GM19395 (cell line): ENCODE data around the gene PCSK4.

ENCODE experiments used
- ATAC-seq: cut with Tn5 transposase; IDR thresholded peaks from one replicate; pipeline ENCODE4 v1.9.1; 2021; ENCODE audit warnings: mild to moderate bottlenecking, moderate library complexity; ENCODE audit not compliant: unreplicated experiment

The PCSK4 gene

DNA sequence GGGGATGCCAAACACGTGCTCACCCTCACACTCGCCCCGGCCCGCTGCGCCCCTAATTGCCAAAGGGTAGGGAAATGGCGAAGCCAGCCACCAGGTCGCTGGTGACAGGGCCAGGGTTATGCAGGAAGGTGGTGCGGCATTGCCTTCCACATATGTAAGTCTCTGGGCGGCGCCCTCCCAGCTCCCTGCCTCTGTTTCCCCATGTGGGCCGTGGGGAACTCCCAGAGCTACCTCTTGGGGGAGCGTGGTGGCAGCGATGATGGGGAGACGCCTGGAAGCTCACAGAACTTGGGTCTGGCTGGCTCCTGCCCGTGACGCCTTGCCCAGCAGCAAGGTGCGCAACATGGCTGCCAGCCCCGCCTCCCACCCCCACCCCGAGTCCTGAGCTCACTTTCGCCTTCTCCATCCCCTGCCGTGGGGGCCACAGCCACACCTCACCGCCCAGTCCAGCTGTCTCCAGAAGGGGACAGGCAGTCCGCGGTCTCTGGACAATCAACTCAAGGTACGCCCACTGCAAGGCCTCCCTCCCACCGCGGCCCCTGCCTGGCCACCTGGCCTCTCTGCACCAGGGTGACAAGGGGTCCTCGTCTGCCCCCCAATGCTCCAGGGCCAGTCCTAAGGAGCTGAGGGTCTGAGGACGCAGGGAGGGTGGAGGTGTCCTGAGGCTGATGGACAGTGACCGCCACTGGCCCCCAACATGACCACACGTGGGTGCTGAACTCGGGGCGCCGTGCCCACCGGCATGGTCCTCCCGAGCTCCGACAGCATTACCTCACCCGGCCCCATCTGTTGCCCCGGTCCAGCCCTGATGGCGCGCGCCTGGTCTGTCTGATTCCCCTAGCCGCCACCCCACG is 17.7 kb downstream of the PCSK4 start:
- no peak for ATAC-seq

DNA sequence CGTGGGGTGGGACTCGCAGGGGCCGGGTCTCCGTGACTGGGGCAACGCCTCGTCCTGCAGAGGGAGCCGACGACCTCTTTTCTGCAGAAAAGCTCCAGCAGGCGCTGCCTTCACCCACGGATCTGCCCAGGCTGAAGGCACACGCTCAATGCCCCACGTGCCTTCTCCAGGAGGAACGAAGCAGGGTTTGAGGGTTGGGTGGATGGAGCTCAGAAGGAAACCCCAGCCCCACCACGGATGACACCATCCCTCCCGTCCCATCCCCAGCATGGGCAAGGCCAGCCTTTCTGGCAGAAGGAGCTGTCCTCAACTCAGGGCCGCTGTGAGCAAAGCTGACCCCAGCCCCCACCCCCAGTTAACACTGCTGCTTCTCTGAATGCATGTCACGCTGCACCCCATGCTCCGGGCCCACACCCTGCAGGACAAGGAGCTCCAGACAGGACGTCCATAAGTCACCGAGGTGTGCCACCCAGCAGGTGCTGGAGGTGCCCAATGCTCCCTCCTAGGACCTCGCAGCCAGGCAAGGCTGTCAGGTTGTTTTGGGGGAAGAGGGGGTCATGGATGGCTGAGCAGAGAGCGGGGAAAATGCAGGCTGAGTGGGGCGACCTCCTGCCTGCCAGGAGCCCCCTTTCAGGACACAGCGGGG is 18.5 kb downstream of the PCSK4 start:
- ATAC-seq: no peak

DNA sequence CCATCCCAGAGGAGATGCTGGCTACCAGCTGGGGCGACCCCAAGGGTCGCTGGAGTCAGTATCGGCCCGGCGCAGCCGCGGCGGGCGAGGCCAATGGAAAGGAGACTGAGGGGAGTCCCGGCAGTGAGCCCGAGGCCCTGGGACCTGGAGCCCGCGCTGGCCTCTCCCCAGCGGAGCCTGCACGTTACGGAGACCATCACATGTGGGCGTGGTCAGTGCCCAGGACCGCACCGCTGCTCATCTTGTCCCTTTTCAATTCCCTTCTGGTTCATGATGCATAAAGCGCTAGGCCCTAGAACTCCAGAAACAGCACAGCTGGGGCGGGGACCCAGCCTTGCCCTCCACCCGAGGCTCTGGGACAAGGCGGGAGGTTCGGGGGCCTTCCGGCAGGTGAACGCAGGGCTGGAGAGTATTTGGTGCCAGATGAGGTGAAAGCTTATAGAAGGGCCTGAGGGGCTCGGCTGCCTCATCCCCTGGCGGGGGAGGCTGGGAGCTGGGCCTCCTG is 19.1 kb downstream of the PCSK4 start:
- ATAC-seq: no peak

DNA sequence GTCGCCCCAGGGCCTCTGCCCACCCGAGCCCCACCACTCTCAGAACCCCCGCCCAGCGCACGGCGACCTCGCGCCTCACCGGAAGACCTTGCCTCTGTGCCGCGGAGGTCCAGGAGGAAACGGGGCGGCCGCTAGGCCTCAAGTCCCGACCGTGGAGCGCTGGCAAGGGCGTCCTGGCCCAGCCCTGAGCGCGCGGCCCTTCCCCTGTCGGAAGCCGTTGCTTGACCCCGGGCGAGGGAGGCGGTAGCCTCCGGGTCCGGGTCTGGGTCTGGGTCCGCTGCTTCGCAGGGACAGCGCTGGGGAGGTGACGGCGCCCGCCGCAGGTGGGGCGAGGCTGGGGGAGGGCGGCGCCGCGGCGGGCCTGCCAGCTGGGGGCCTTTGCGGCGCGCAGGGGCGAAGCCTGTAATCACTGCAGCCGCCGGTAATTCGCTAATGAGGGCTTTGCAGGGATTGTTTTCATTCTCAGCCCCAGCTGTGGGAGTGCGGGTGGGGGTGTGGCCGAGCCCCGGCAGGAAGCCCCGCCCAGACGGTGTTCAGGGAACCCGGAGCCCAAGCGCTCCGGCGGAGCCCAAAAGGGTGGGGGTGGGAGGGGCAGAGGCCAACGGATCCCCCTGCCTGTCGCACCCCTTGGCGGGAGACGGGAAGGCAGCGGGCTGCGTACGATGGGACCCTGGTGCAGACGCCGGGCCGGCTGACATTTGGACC is 19.7 kb downstream of the PCSK4 start:
- no peak for ATAC-seq

DNA sequence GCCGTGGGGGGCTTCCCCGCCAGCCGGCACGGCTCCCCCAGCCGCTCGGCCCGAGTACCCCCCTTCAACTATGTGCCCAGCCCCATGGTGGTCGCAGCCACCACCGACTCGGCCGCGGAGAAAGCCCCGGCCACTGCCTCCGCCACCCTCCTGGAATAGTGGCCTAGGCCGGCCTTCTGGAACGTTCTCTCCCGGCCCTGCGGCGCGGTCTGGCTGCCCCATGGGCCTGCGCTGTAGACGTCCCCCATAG is 20.2 kb downstream of the PCSK4 start:
- ATAC-seq: no peak

DNA sequence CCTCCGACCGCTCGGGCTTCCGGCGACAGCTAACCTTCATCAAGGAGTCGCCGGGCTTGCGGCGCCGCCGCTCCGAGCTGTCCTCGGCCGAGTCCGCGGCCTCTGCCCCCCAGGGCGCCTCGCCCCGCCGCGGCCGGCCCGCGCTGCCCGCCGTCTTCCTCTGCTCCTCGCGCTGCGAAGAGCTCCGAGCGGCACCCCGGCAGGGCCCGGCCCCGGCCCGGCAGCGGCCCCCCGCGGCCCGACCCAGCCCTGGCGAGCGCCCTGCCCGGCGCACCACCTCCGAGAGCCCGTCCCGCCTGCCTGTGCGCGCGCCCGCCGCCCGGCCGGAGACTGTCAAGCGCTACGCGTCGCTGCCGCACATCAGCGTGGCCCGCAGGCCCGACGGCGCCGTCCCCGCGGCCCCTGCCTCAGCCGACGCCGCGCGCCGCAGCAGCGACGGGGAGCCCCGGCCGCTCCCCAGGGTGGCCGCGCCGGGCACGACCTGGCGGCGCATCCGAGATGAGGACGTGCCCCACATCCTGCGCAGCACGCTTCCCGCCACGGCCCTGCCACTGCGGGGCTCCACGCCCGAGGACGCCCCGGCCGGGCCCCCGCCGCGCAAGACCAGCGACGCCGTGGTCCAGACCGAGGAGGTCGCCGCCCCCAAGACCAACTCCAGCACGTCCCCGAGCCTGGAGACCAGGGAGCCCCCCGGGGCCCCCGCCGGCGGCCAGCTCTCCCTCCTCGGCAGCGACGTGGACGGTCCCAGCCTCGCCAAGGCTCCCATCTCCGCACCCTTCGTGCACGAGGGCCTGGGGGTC is 20.7 kb downstream of the PCSK4 start:
- ATAC-seq: no peak

DNA sequence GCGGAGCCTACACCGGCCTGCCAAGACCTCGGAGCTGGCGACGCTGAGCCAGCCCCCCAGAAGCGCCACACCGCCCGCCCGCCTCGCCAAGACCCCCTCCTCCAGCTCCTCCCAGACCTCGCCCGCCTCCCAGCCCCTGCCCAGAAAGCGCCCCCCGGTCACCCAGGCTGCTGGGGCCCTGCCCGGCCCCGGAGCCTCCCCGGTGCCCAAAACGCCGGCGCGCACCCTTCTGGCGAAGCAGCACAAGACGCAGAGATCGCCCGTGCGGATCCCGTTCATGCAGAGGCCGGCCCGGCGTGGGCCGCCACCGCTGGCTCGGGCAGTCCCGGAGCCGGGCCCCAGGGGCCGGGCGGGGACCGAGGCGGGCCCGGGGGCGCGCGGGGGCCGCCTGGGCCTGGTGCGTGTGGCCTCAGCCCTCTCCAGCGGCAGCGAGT is 21.3 kb downstream of the PCSK4 start:
- ATAC-seq: no peak

DNA sequence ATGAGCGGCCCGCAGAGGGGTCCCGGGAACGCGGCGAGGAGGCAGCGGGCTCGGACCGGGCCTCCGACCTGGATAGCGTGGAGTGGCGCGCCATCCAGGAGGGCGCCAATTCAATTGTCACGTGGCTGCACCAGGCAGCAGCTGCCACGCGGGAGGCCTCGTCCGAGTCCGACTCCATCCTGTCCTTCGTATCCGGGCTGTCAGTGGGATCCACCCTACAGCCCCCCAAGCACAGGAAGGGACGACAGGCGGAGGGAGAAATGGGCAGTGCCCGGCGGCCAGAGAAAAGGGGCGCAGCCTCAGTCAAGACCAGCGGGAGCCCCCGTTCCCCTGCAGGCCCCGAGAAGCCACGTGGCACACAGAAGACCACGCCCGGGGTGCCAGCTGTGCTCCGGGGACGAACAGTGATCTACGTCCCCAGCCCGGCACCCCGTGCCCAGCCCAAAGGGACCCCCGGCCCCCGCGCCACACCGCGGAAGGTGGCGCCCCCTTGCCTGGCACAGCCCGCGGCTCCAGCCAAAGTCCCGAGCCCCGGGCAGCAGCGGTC is 21.8 kb downstream of the PCSK4 start:
- ATAC-seq: no peak

DNA sequence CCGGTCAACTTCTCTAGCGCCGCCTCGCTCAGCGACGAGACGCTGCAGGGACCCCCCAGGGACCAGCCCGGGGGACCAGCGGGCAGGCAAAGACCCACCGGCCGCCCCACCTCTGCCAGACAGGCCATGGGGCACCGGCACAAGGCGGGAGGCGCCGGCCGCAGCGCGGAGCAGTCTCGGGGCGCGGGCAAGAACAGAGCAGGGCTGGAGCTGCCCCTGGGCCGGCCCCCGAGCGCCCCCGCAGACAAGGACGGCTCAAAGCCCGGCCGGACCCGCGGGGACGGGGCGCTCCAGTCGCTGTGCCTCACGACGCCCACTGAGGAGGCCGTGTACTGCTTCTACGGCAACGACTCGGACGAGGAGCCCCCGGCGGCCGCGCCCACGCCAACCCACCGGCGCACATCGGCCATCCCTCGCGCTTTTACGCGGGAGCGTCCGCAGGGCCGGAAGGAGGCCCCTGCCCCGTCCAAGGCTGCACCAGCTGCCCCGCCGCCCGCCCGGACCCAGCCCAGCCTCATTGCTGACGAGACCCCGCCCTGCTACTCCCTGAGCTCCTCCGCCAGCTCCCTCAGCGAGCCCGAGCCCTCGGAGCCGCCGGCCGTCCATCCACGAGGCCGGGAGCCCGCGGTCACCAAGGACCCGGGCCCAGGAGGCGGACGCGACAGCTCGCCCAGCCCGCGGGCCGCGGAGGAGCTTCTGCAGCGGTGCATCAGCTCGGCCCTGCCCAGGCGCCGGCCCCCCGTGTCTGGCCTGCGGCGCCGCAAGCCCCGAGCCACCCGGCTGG is 22.5 kb downstream of the PCSK4 start:
- ATAC-seq: no peak

DNA sequence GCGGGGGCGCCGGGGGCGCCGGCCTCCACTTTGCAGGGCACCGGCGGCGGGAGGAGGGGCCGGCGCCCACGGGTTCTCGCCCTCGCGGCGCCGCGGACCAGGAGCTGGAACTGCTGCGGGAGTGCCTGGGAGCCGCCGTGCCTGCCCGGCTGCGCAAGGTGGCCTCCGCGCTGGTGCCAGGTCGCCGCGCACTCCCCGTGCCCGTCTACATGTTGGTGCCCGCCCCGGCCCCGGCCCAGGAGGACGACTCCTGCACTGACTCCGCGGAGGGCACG is 23.0 kb downstream of the PCSK4 start:
- ATAC-seq: no peak

DNA sequence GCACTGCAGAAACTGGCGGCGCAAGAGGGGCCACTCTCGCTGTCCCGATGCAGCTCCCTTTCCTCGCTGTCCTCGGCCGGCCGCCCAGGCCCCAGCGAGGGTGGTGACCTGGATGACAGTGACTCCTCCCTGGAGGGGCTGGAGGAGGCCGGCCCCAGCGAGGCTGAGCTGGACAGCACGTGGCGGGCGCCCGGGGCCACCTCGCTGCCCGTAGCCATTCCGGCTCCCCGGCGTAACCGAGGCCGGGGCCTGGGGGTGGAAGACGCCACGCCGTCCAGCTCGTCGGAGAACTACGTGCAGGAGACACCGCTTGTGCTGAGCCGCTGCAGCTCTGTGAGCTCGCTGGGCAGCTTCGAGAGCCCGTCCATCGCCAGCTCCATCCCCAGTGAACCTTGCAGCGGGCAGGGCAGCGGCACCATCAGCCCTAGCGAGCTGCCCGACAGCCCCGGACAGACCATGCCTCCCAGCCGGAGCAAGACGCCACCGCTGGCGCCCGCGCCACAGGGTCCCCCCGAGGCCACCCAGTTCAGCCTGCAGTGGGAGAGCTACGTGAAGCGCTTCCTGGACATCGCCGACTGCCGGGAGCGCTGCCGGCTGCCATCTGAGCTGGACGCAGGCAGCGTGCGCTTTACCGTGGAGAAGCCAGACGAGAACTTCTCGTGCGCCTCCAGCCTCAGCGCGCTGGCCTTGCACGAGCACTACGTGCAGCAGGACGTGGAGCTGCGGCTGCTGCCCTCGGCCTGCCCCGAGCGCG is 23.5 kb downstream of the PCSK4 start:
- no peak for ATAC-seq

DNA sequence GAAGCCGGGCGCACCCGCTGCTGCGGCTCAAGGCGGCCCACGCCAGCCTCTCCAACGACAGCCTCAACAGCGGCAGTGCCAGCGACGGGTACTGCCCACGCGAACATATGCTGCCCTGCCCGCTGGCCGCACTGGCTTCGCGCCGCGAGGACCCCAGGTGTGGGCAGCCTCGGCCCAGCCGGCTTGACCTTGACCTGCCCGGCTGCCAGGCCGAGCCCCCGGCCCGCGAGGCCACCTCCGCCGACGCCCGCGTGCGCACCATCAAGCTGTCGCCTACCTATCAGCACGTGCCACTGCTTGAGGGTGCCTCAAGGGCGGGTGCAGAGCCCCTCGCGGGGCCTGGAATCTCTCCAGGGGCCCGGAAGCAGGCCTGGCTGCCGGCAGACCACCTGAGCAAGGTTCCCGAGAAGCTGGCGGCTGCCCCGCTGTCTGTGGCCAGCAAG is 24.1 kb downstream of the PCSK4 start:
- no peak for ATAC-seq

DNA sequence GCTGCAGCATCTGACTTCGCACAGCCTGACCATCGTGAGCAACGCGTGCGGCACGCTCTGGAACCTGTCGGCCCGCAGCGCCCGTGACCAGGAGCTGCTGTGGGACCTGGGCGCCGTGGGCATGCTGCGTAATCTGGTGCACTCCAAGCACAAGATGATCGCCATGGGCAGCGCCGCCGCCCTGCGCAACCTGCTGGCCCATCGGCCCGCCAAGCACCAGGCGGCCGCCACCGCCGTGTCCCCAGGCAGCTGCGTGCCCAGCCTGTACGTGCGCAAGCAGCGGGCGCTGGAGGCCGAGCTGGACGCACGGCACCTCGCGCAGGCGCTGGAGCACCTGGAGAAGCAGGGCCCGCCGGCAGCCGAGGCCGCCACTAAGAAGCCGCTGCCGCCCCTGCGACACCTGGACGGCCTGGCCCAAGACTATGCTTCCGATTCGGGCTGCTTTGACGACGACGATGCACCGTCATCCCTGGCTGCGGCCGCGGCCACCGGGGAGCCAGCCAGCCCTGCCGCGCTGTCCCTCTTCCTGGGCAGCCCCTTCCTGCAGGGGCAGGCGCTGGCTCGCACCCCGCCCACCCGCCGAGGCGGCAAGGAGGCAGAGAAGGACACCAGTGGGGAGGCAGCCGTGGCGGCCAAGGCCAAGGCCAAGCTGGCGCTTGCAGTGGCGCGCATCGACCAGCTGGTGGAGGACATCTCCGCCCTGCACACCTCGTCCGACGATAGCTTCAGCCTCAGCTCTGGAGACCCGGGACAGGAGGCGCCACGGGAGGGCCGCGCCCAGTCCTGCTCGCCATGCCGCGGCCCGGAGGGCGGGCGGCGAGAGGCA is 24.7 kb downstream of the PCSK4 start:
- no peak for ATAC-seq

DNA sequence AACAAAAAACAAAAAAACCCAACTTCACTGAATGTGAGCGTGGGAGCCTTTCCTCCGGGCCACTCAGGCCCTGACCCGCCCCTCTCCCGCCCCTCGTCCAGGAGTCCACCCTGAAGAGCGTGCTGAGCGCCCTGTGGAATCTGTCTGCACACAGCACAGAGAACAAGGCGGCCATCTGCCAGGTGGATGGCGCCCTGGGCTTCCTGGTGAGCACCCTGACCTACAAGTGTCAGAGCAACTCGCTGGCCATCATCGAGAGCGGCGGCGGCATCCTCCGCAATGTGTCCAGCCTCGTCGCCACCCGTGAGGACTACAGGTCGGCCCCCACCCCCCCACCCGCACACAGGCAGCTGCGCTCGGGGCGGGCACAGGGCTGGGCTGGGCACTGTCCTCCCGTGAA is 28.3 kb downstream of the PCSK4 start:
- no peak for ATAC-seq

DNA sequence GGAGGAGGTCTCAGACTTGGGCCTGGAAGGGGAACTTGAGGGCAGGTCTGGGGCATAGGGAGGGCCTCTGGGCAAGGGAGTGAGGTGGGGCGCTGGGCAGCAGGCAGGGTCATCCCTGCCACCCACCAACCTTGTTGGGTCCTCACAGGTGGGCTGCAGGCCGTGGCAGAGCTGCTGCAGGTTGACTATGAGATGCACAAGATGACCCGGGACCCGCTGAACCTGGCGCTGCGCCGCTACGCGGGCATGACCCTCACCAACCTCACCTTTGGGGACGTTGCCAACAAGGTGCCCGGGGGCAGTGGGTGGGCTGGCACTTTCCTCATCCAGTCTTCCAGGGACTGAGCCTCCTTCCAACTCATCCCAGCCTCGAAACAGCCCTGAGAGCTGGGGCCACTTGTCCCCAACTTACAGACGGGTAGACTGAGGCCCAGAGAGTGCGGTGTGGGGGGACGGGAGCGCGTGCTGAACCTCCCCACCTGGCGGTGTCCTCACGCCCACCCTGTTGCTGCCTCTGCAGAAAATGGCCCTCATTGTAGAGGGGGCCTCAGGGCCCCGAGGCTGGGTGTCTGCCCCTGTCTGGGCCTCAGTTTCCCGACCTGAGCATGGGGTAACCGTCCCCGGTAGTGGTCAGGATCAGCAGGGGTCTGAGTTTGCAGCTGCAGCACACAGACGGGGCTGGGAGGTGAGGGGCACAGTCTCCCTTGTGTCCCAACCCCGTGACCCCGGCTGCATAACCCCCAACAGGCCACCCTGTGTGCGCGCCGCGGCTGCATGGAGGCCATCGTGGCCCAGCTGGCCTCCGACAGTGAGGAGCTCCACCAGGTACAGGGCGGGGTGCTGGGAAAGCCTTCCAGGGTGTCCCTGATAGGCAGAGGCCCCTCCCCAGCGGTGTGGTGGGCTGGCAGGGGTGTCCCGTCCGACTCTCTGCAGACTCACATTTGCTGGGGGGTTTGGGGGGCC is 29.8 kb downstream of the PCSK4 start:
- no peak for ATAC-seq

DNA sequence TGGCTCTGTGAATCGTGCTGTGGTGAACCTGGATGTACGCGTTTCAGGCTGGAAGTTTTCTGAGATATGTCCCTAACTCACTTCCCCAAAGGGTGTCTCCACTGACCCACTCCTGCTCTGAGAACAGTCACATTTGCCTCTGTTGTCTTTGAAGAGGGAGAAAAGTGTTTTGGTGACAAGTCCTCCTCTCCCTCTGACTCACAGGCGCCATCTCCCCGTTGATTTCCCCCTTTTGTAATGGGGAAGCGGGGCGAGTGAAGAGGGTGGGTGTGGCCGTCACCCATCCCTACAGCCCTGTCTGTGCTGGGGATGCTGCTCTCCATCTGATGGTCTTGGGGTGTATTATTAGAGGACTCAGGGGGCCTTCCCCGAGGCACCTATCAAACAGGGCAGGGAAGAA is 30.7 kb downstream of the PCSK4 start:
- no peak for ATAC-seq

DNA sequence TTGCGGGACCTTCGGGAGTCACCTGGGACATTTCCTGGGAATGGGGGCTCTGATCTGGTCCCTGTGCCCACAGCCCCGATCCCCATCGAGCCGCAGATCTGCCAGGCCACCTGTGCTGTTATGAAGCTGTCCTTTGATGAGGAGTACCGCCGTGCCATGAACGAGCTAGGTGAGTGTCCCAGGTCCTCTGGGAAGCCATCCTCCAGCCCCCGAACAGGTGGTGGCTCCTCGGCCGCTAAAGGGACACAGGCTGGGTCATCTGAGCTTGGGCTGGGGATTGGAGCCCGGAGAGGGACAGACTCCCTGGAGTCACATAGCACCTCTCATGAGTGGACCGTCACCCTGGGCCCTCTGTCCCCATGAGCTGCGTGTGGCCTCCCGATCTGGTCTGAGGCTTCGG is 32.3 kb downstream of the PCSK4 start:
- ATAC-seq: no peak
